C1 segment of cervical spinal cord (tissue), 14 donors: ENCODE results near the gene ACAD8.
"Not testable (repeated sequence)": the region's sequence is repeated elsewhere in the genome, so short reads cannot be mapped to it uniquely, and the experiment has no call there.

Source experiments
- DNase-seq, 14 donors: peaks; one replicate each; lab custom pipeline; 2025; lab: John Stamatoyannopoulos, UW

The ACAD8 gene

GRCh38 chr11:134238956-134239355 is 14.4 kb upstream of the ACAD8 start:
- DNase-seq: no peak

- no peak for DNase-seq
These were observed 12.8 kb upstream of the ACAD8 start for GRCh38 chr11:134240592-134240991.

- no peak for DNase-seq
These were observed 11.0 kb upstream of the ACAD8 start for GRCh38 chr11:134242376-134242775.

- DNase-seq: no peak
These were observed 9.5 kb upstream of the ACAD8 start for GRCh38 chr11:134243913-134244312.

GRCh38 chr11:134244593-134244992 is 8.8 kb upstream of the ACAD8 start:
- DNase-seq: no peak

GRCh38 chr11:134245434-134245833 is 7.9 kb upstream of the ACAD8 start:
- DNase-seq: no peak

- no peak for DNase-seq
These were observed 7.3 kb upstream of the ACAD8 start for GRCh38 chr11:134246100-134246499.

- no peak for DNase-seq
These were observed 6.7 kb upstream of the ACAD8 start for GRCh38 chr11:134246678-134247077.

GRCh38 chr11:134248910-134249480 is 4.4 kb upstream of the ACAD8 start:
- DNase-seq: no peak

- DNase-seq: no peak
These were observed 3.1 kb upstream of the ACAD8 start for GRCh38 chr11:134250246-134250645.

- no peak for DNase-seq
These were observed 2.7 kb upstream of the ACAD8 start for GRCh38 chr11:134250675-134251074.

GRCh38 chr11:134252346-134253187 is 801 bp upstream of the ACAD8 start:
- DNase-seq: peak in 4 of 14 donors; percentile 43 to 52 (median 48)

GRCh38 chr11:134254433-134255183 is 1.2 kb downstream of the ACAD8 start:
- DNase-seq: no peak

GRCh38 chr11:134255184-134255561 is 1.8 kb downstream of the ACAD8 start:
- not testable (repeated sequence) for DNase-seq

GRCh38 chr11:134257101-134257500 is 3.7 kb downstream of the ACAD8 start:
- DNase-seq: no peak

- DNase-seq: no peak
These were observed 5.2 kb downstream of the ACAD8 start for GRCh38 chr11:134258577-134258976.

GRCh38 chr11:134260503-134260902 is 7.1 kb downstream of the ACAD8 start:
- DNase-seq: no peak

GRCh38 chr11:134260983-134261382 is 7.6 kb downstream of the ACAD8 start:
- DNase-seq: no peak

- no peak for DNase-seq
These were observed 8.5 kb downstream of the ACAD8 start for GRCh38 chr11:134261626-134262488.

GRCh38 chr11:134264966-134265764 is 11.8 kb downstream of the ACAD8 start:
- DNase-seq: no peak

- no peak for DNase-seq
These were observed 13.1 kb downstream of the ACAD8 start for GRCh38 chr11:134266440-134266839.
